ENCODE measurements around the gene PTPN3. TPM values are rescaled to one million over a fixed set of nuclear protein-coding genes. Genes with fewer than 3 reads are reported as not detected.

The PTPN3 gene
- total and polyA plus RNA-seq, 4 donors = 4.3 to 22.9 (median 9.4) TPM

- DNase-seq (no peak), ATAC-seq (ENCODE audit: low FRiP score) (no peak)
- no peaks in the 10 kb centered on the region for H3K27me3 ChIP-seq (ENCODE audit: control insufficient read depth in 1 of 2, insufficient read depth in 2 of 2, low read length in 1 of 2)
- WGBS, 2 donors = 86 to 88% methylated on average over 3 of the region's 3 CpGs
- H3K9me3 ChIP-seq (ENCODE audit: control insufficient read depth, low read length) = no peaks in the 10 kb centered on the region
- no peak overlapping the region for H3K27ac ChIP-seq (ENCODE audit: low read depth in 1 of 2, low read length in 2 of 2)
- peaks cover 0 to 3% of the 10 kb centered on the region in 2 donors for H3K36me3 ChIP-seq (ENCODE audit: control insufficient read depth in 1 of 2, insufficient read depth in 2 of 2, low read length in 1 of 2)
- H3K4me1 ChIP-seq (ENCODE audit: control insufficient read depth in 1 of 2, insufficient read depth in 2 of 2, low read length in 2 of 2) = no peaks in the 10 kb centered on the region
- intact Hi-C loops (cut with DNase I) = no loop called here
- no peak overlapping the region for H3K4me3 ChIP-seq (ENCODE audit: low read length in 2 of 2)
Measured at GRCh38 chr9:109448223-109448622, 49.9 kb downstream of the PTPN3 start.

DNA sequence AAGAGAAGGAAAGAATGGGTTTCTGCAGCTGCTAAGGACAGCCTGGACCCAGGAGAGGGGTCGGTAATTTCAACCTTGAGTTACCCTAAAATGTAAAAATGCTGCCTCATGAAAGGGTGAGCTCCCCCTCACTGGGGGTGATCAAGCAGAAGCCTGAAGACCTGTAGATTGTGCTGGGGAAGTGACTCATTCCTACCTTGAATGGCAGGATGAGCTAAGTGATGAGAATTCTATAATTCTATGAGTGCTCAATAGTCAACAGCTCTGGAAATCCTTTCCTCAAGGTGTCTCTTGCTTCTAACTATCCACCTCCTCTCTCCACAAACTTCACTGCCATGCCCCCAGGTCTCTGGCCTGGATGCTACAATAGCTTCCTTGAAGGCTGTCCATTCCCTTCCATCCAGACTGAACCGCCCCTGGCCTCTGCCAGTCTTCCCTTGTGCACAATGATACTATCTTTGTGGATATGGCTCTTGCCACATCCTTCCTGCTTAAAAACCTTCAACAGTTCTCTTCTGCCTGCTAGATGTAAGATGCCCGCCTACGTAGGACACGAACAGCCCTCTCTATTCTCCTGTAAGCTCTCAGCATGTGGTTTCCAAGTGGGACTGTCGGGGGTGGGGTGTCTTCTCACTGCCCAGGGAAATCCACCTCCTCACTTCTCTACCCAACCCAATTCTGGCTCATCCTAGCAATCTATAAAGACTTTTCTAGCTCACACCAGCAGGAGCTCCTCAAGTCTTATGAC, 50.6 kb downstream of the PTPN3 start:
- Histone ChIP-seq H3K4me3 (ENCODE audit: low read length in 2 of 2) (no peak overlapping the region), H3K36me3 (ENCODE audit: control insufficient read depth in 1 of 2, insufficient read depth in 2 of 2, low read length in 1 of 2) (peaks cover 0 to 2% of the 10 kb centered on the region in 2 donors), H3K4me1 (ENCODE audit: control insufficient read depth in 1 of 2, insufficient read depth in 2 of 2, low read length in 2 of 2) (no peaks in the 10 kb centered on the region), H3K9me3 (ENCODE audit: control insufficient read depth, low read length) (no peaks in the 10 kb centered on the region), H3K27ac (ENCODE audit: low read depth in 1 of 2, low read length in 2 of 2) (no peak overlapping the region), H3K27me3 (ENCODE audit: control insufficient read depth in 1 of 2, insufficient read depth in 2 of 2, low read length in 1 of 2) (no peaks in the 10 kb centered on the region)
- intact Hi-C loops (cut with DNase I) = no loop called here
- 88 to 96% methylated on average over 6 of the region's 6 CpGs for WGBS, 2 donors
- DNase-seq = no peak
- ATAC-seq (ENCODE audit: low FRiP score) = no peak

DNA sequence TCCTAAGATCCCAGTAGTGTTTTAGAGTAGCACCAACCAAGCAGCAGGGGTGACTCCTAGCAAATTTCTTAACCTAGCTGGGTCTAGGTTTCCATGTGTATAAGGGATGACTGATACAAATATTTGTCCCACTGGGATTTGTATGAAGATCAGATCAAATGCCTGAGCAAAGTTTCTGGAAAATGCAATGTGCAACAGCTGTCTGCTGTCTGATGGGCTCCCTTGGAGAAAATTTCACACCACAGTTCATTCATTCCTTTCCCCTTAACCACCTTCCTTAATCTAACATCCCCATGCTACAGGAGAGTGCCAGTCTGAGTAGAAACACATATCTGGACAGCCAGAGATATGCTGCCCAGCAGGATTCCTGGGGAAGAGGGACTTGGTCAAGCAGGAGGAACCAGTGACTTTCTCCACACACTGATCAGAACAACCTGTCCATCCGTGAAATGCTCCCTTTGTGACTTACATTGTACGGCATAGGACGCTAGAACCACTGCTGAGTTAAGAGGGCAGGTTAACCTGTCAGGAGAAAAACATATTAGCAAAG, 53.3 kb downstream of the PTPN3 start:
- intact Hi-C loops (cut with DNase I) = no loop called here

DNA sequence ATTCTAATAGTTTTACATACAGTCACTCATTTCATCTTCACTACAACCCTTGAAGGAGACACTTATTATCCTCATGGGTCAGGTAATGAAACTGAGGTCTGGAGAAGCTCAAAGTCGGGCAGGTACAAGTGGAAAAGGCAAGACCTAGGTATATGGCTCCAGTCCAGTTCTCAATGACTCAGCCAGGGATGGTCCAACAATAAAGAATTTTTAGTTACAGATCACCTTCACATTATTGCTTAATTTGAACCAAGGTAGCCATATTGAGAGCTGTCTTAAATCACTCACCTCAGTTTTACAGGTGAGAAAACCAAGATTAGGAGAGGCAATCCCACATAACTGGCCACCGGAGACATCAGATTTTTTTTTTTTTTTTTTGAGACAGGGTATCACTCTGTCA, 55.4 kb downstream of the PTPN3 start:
- no peak overlapping the region for H3K27ac ChIP-seq (ENCODE audit: low read depth in 1 of 2, low read length in 2 of 2)
- no peaks in the 10 kb centered on the region for H3K27me3 ChIP-seq (ENCODE audit: control insufficient read depth in 1 of 2, insufficient read depth in 2 of 2, low read length in 1 of 2)
- no peaks in the 10 kb centered on the region for H3K36me3 ChIP-seq (ENCODE audit: control insufficient read depth in 1 of 2, insufficient read depth in 2 of 2, low read length in 1 of 2)
- DNase-seq (no peak), ATAC-seq (ENCODE audit: low FRiP score) (no peak)
- WGBS, 2 donors = 87% methylated on average over 2 of the region's 2 CpGs
- no peaks in the 10 kb centered on the region for H3K4me1 ChIP-seq (ENCODE audit: control insufficient read depth in 1 of 2, insufficient read depth in 2 of 2, low read length in 2 of 2)
- H3K4me3 ChIP-seq (ENCODE audit: low read length in 2 of 2) = no peak overlapping the region
- no peaks in the 10 kb centered on the region for H3K9me3 ChIP-seq (ENCODE audit: control insufficient read depth, low read length)
- intact Hi-C loops (cut with DNase I) = no loop called here

More for the DNA sequence above, 53.3 kb downstream of the PTPN3 start:
- Histone ChIP-seq H3K4me1 (ENCODE audit: control insufficient read depth in 1 of 2, insufficient read depth in 2 of 2, low read length in 2 of 2) (no peaks in the 10 kb centered on the region), H3K9me3 (ENCODE audit: control insufficient read depth, low read length) (no peaks in the 10 kb centered on the region), H3K36me3 (ENCODE audit: control insufficient read depth in 1 of 2, insufficient read depth in 2 of 2, low read length in 1 of 2) (peaks cover 0 to 1% of the 10 kb centered on the region in 2 donors), H3K4me3 (ENCODE audit: low read length in 2 of 2) (no peak overlapping the region), H3K27ac (ENCODE audit: low read depth in 1 of 2, low read length in 2 of 2) (no peak overlapping the region), H3K27me3 (ENCODE audit: control insufficient read depth in 1 of 2, insufficient read depth in 2 of 2, low read length in 1 of 2) (no peaks in the 10 kb centered on the region)
- WGBS, 2 donors = 82 to 87% methylated on average over 3 of the region's 3 CpGs
- DNase-seq (no peak), ATAC-seq (ENCODE audit: low FRiP score) (no peak)

DNA sequence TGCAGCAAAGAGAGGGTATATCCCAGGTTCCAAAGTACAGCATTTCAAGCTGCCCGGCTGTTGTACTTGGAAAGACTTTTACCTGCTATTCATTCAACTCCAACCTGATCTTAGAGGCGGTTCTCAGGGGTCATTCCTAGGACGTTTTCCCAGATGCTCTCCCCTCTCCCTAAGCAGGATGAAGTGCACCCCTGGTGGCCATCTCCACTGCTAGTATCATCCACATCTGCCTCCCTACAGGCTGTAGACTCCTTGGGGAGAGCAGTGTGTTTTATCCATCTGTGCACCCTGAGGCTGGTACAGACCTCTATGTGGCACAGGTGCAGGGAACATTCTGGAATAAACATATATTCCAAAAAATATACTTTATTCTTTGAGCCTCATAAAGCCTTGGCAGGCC, 56.8 kb downstream of the PTPN3 start:
- Histone ChIP-seq H3K4me1 (ENCODE audit: control insufficient read depth in 1 of 2, insufficient read depth in 2 of 2, low read length in 2 of 2) (no peaks in the 10 kb centered on the region), H3K4me3 (ENCODE audit: low read length in 2 of 2) (no peak overlapping the region), H3K27me3 (ENCODE audit: control insufficient read depth in 1 of 2, insufficient read depth in 2 of 2, low read length in 1 of 2) (no peaks in the 10 kb centered on the region), H3K36me3 (ENCODE audit: control insufficient read depth in 1 of 2, insufficient read depth in 2 of 2, low read length in 1 of 2) (peaks cover 2 to 3% of the 10 kb centered on the region in 2 donors), H3K27ac (ENCODE audit: low read depth in 1 of 2, low read length in 2 of 2) (no peak overlapping the region), H3K9me3 (ENCODE audit: control insufficient read depth, low read length) (no peaks in the 10 kb centered on the region)
- 16 to 19% methylated on average over 3 of the region's 3 CpGs for WGBS, 2 donors
- no peak for ATAC-seq (ENCODE audit: low FRiP score)
- DNase-seq = no peak
- intact Hi-C loops (cut with DNase I) = loop anchor here (2.0 kb wide), 2 partner anchors 28 to 80 kb away; no protein-coding TSS in a partner anchor

- WGBS, 2 donors = 2% methylated on average over 4 of the region's 4 CpGs
- H3K9me3 ChIP-seq (ENCODE audit: control insufficient read depth, low read length) = no peaks in the 10 kb centered on the region
- H3K27ac ChIP-seq (ENCODE audit: low read depth in 1 of 2, low read length in 2 of 2) = no peak overlapping the region
- ATAC-seq (ENCODE audit: low FRiP score) = peak; percentile 83
- peaks cover 2 to 3% of the 10 kb centered on the region in 2 donors for H3K36me3 ChIP-seq (ENCODE audit: control insufficient read depth in 1 of 2, insufficient read depth in 2 of 2, low read length in 1 of 2)
- H3K4me1 ChIP-seq (ENCODE audit: control insufficient read depth in 1 of 2, insufficient read depth in 2 of 2, low read length in 2 of 2) = no peaks in the 10 kb centered on the region
- H3K27me3 ChIP-seq (ENCODE audit: control insufficient read depth in 1 of 2, insufficient read depth in 2 of 2, low read length in 1 of 2) = no peaks in the 10 kb centered on the region
- no peak overlapping the region for H3K4me3 ChIP-seq (ENCODE audit: low read length in 2 of 2)
- intact Hi-C loops (cut with DNase I) = loop anchor here (1.0 to 2.0 kb wide), 3 partner anchors 28 to 80 kb away; no protein-coding TSS in a partner anchor
- peak in 1 of 2 donors; percentile 59 for DNase-seq
Measured at GRCh38 chr9:109440797-109441287, 57.3 kb downstream of the PTPN3 start.

DNA sequence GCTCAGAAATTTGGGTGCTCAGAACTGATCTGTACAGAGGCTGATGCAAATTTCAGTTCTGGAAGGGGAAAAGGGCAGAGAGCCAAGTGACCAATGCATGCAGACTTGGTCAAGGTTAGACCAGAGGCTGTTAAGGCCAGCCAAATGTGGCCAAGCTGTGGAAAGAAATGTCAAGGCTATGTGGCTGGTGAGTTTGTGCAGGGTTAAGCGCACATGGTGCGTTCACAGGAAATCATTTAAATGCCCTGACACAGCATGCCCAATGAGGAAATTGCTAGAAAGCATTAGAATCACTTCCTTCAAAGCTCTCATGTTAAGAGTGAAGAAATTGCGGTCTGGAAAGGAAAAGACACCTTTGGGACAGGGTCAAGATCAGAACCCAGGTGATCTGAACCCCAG, 58.0 kb downstream of the PTPN3 start:
- Histone ChIP-seq H3K36me3 (ENCODE audit: control insufficient read depth in 1 of 2, insufficient read depth in 2 of 2, low read length in 1 of 2) (peaks cover 3% of the 10 kb centered on the region in 2 donors), H3K27me3 (ENCODE audit: control insufficient read depth in 1 of 2, insufficient read depth in 2 of 2, low read length in 1 of 2) (no peaks in the 10 kb centered on the region), H3K4me1 (ENCODE audit: control insufficient read depth in 1 of 2, insufficient read depth in 2 of 2, low read length in 2 of 2) (no peaks in the 10 kb centered on the region), H3K4me3 (ENCODE audit: low read length in 2 of 2) (no peak overlapping the region), H3K9me3 (ENCODE audit: control insufficient read depth, low read length) (no peaks in the 10 kb centered on the region), H3K27ac (ENCODE audit: low read depth in 1 of 2, low read length in 2 of 2) (no peak overlapping the region)
- WGBS, 2 donors = 91% methylated on average over 3 of the region's 3 CpGs
- DNase-seq (no peak), ATAC-seq (ENCODE audit: low FRiP score) (peak; percentile 3)
- intact Hi-C loops (cut with DNase I) = loop anchor here (1.0 to 2.0 kb wide), 3 partner anchors 29 to 81 kb away; no protein-coding TSS in a partner anchor

DNA sequence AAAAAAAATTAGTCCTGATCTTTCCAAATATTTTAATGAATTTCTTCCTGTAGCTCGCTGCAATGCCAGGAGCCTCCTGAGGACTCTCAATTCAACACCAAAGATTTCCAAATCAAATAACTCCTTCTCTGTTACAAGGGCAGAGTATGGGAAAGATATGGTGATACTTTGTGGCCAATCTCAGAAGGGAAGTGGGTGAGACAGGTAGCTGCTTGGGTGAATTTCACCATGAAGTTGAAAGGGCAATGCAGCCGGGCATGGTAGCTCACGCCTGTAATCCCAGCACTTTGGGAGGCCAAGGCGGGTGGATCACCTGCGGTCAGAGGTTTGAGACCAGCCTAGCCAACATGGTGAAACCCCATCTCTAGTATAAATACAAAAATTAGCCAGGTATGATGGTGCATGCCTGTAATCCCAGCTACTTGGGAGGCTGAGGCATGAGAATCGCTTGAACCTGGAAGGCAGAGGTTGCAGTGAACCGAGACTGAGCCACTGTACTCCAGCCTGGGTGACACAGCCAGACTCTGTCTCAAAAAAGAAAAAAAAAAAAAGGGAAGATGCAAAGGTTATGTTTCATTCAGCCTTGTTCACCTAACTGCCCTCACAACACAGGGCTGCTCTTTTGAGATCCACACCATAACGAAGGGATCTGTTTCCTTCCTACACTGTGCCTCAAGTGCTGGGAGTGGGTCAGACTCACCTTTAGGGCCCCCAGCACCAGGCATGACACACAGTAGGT, 58.6 kb downstream of the PTPN3 start:
- intact Hi-C loops (cut with DNase I) = loop anchor here (1.0 to 2.0 kb wide), 3 partner anchors 29 to 81 kb away; no protein-coding TSS in a partner anchor
- Histone ChIP-seq H3K36me3 (ENCODE audit: control insufficient read depth in 1 of 2, insufficient read depth in 2 of 2, low read length in 1 of 2) (peaks cover 3% of the 10 kb centered on the region in 2 donors), H3K9me3 (ENCODE audit: control insufficient read depth, low read length) (no peaks in the 10 kb centered on the region), H3K27me3 (ENCODE audit: control insufficient read depth in 1 of 2, insufficient read depth in 2 of 2, low read length in 1 of 2) (no peaks in the 10 kb centered on the region), H3K4me1 (ENCODE audit: control insufficient read depth in 1 of 2, insufficient read depth in 2 of 2, low read length in 2 of 2) (no peaks in the 10 kb centered on the region), H3K27ac (ENCODE audit: low read depth in 1 of 2, low read length in 2 of 2) (no peak overlapping the region), H3K4me3 (ENCODE audit: low read length in 2 of 2) (no peak overlapping the region)
- WGBS, 2 donors = 95 to 96% methylated on average over 8 of the region's 8 CpGs
- ATAC-seq (ENCODE audit: low FRiP score) (no peak), DNase-seq (no peak)
